Gastrocnemius medialis (tissue), 4 donors: ENCODE measurements around the gene CDH1.

Source experiments
- CTCF ChIP-seq, 5 experiments: fragments of 450-650 bp in 3 of 5; fragments of 200-600 bp in 2 of 5; sonication (generic) in 2 of 5; IDR thresholded peaks in 4 of 5; conservative IDR thresholded peaks in 1 of 5; 1 replicate in 4 of 5; 2 replicates in 1 of 5; pipeline ENCODE4 v1.5.1; 2016 to 2019; ENCODE audit warnings: antibody characterized with exemption in 5 of 5, mild to moderate bottlenecking in 3 of 5, moderate library complexity in 3 of 5
- POLR2A ChIP-seq, 2 donors: fragments of 450-650 bp; IDR thresholded peaks; one replicate each; pipeline ENCODE4 v1.6.1; 2017; ENCODE audit warnings: antibody characterized with exemption in 2 of 2, mild to moderate bottlenecking in 2 of 2, moderate library complexity in 2 of 2

GRCh38 chr16:68860978-68861892, 124.1 kb downstream of the CDH1 start:
- TF ChIP-seq CTCF (IDR thresholded peaks at IDR 0.05 in 4 of 5, conservative IDR thresholded peaks at IDR 0.05 in 1 of 5): no peak
- no peak for TF ChIP-seq POLR2A (IDR thresholded peaks at IDR 0.05)
